Left lung (tissue), 10 donors: ENCODE measurements around the gene TIGD3. TPM values are rescaled to one million over a fixed set of nuclear protein-coding genes. Genes with fewer than 3 reads are reported as not detected.

Experiments used
- ATAC-seq: fragments of 200-7000 bp; cut with Tn5 transposase; one replicate; pipeline ENCODE4 v1.9.1; 2020; ENCODE audit warnings: moderate library complexity
- DNase-seq, 4 donors: peaks; one replicate each; pipeline ENCODE4 v3.0.0-alpha.2; 2013 to 2020
- H3K27ac ChIP-seq, 2 donors: fragments of 200-600 bp; sonication (generic) in 1 of 2; one replicate each; pipeline versions ENCODE4 v1.5.0 to v1.8.0; 2020 to 2021
- H3K27me3 ChIP-seq, 2 donors: fragments of 200-600 bp; sonication (generic) in 1 of 2; one replicate each; pipeline versions ENCODE4 v1.5.0 to v1.8.0; 2020 to 2021
- H3K36me3 ChIP-seq, 2 donors: fragments of 200-600 bp; sonication (generic) in 1 of 2; one replicate each; pipeline versions ENCODE4 v1.5.0 to v1.8.0; 2020 to 2021
- H3K4me1 ChIP-seq, 2 donors: fragments of 200-600 bp; one replicate each; pipeline ENCODE4 v1.8.0; 2021
- H3K4me3 ChIP-seq, 2 donors: fragments of 200-600 bp; sonication (generic) in 1 of 2; one replicate each; pipeline versions ENCODE4 v1.5.0 to v1.8.0; 2020 to 2021; ENCODE audit warnings: mild to moderate bottlenecking in 1 of 2
- H3K9me3 ChIP-seq, 2 donors: fragments of 200-600 bp; sonication (generic) in 1 of 2; one replicate each; pipeline versions ENCODE4 v1.5.0 to v1.8.0; 2020 to 2021
- intact Hi-C, 2 donors: fragments of 100-400 bp; cut with DNase I; formaldehyde crosslinking; loops; one replicate each; pipeline versions ENCODE4 v1.11.2 to v1.14.2; 2022
- polyA plus RNA-seq, 6 donors: library from polyadenylated mRNA; unstranded; fragments of 120-200 nt; gene quantifications; one replicate each; pipeline ENCODE4 v1.2.1, GENCODE V29; 2013; ENCODE audit not compliant: insufficient read length in 6 of 6
- total RNA-seq, 2 donors: library from RNA; stranded (reverse); fragmentation: NEBNext Ultra II Directional; extraction: Animal tissue kit (Norgen Biotek cat#: 25700); gene quantifications; one replicate each; pipeline ENCODE4 v1.2.1, GENCODE V29; 2021
- TF ChIP-seq, protein P1 (sequence below), 2 donors: fragments of 200-600 bp; sonication (generic) in 1 of 2; IDR thresholded peaks; one replicate each; pipeline versions ENCODE4 v1.5.0 to v1.8.0; 2021; ENCODE audit warnings: antibody characterized with exemption in 2 of 2
- donor health status: DM: no; HTN: yes; CAD: no.
- donor health status: DM: no; HTN: no; CAD: no.

The TIGD3 gene
- total and polyA plus RNA-seq, 8 donors: 0.14 to 0.39 (median 0.24) TPM; not detected in 1

DNA sequence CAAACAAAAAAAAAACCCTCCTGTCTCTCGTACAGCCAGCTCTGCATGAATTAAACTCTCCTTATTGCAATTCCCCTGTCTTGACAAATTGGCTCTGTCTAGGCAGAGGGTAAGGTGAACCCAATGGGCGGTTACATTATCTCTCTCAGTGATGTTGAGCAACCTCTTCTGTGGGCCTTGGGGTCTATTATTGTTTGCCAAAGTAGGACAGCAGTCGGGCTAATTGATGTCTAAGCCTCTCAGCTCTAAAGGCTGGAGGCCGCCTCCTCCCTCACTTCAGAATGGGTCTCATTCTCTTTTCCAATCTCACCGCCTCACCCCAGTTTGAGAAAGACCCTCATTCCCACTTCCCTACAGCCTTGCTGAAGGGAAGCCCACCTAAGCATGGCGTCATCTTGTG is 29.2 kb downstream of the TIGD3 start:
- H3K27me3 ChIP-seq: no peaks in the 10 kb centered on the region
- no peaks in the 10 kb centered on the region for H3K36me3 ChIP-seq
- H3K4me3 ChIP-seq: no peak overlapping the region
- no peak for DNase-seq
- H3K9me3 ChIP-seq: no peaks in the 10 kb centered on the region
- peaks cover 42 to 86% of the 10 kb centered on the region in 2 donors for H3K4me1 ChIP-seq
- intact Hi-C loops: no loop called here
- H3K27ac ChIP-seq: peak overlapping the region; percentile 98
- ATAC-seq: no peak
- TF ChIP-seq, protein P1, sequence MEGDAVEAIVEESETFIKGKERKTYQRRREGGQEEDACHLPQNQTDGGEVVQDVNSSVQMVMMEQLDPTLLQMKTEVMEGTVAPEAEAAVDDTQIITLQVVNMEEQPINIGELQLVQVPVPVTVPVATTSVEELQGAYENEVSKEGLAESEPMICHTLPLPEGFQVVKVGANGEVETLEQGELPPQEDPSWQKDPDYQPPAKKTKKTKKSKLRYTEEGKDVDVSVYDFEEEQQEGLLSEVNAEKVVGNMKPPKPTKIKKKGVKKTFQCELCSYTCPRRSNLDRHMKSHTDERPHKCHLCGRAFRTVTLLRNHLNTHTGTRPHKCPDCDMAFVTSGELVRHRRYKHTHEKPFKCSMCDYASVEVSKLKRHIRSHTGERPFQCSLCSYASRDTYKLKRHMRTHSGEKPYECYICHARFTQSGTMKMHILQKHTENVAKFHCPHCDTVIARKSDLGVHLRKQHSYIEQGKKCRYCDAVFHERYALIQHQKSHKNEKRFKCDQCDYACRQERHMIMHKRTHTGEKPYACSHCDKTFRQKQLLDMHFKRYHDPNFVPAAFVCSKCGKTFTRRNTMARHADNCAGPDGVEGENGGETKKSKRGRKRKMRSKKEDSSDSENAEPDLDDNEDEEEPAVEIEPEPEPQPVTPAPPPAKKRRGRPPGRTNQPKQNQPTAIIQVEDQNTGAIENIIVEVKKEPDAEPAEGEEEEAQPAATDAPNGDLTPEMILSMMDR (IDR thresholded peaks at IDR 0.05): no peak

DNA sequence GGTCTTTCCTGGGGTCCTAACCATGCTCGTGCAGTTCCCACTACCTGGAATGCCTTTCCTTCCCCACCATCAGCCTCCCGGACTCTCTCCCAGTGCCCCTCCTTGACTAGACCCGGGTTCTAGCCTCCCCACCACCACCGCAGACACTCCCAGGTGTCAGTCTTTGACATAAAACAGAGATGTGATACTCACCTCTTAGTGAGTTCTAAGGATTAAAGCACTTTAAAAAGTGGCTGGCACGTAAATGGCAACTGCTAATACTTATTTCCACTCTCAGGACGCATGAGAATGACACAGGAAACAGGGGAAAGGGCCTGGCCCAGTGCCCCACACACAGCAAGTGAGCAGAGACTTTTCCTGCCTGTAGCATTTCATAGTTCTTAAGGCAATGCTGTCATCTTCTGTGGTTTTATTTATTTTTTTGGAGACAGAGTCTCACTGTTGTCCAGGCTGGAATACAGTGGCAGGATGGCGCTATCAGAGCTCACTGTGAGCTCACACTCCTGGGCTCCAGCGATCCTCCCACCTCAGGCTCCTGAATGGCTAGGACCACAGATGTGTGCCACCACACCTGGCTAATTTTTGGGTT is 29.8 kb downstream of the TIGD3 start:
- DNase-seq (no peak), ATAC-seq (no peak)
- H3K27me3 ChIP-seq: no peaks in the 10 kb centered on the region
- no peaks in the 10 kb centered on the region for H3K9me3 ChIP-seq
- peaks cover 48 to 90% of the 10 kb centered on the region in 2 donors for H3K4me1 ChIP-seq
- H3K27ac ChIP-seq: peak overlapping the region; percentile 98
- TF ChIP-seq, protein P1 (IDR thresholded peaks at IDR 0.05): no peak
- intact Hi-C loops: no loop called here
- peaks cover 0 to 5% of the 10 kb centered on the region in 2 donors for H3K36me3 ChIP-seq
- H3K4me3 ChIP-seq: no peak overlapping the region

DNA sequence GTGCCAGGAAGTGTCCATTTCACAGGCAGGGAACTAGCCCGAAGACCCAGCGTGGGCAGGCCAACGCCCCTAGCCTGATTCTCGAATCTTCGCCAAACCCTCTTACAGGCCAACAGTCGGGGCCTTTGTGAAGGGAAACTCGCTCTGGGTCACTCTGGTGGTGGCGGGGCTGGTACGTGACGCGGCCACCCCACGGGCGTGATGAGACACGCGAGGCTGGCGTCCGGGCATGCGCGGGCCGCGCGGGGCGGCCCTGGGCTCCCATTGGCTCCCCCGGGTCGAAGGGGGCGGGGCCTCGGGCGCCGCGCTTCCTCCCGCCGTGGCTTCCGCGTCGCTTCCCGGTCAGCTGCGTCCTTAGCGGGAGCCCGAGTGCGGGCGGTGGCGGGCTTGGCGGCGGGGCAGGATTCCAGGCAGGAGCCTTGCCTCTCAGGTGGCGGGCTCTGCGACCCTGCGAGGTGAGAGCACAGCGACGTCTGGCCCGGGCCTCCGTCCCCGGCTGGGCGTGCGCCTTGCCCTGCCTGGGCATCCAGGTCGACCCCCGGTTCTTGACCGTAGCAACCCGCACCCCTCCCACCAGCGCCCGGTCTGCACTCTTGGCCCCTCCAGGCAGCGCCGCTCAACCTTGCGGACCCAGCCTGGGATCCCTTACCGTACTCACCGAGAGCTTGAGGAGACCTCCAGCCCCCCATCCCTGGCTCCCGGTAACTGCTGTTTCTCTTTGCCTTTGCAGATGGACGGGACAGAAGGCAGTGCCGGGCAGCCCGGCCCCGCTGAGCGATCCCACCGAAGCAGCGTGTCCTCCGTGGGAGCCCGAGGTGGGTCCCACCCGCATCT is 32.0 kb downstream of the TIGD3 start, which contains the start of gene FRMD8:
Gene FRMD8, plus strand, starts transcription at position 331 of the 834 bp plus-strand sequence. Its CDS starts 400 bp downstream, at position 731.
- Histone ChIP-seq H3K27ac (peak within 1 kb of the TSS; percentile 98), H3K4me3 (peak within 1 kb of the TSS; percentile 86 to 94), H3K4me1 (peaks cover 62 to 94% of the 10 kb centered on the region in 2 donors), H3K27me3 (no peaks in the 10 kb centered on the region), H3K9me3 (no peaks in the 10 kb centered on the region), H3K36me3 (peaks cover 0 to 15% of the 10 kb centered on the region in 2 donors)
- DNase-seq (peak; percentile 85 to 97 (median 93)), ATAC-seq (peak; percentile 77)
- intact Hi-C loops: no loop called here
- TF ChIP-seq, protein P1 (IDR thresholded peaks at IDR 0.05): no peak

DNA sequence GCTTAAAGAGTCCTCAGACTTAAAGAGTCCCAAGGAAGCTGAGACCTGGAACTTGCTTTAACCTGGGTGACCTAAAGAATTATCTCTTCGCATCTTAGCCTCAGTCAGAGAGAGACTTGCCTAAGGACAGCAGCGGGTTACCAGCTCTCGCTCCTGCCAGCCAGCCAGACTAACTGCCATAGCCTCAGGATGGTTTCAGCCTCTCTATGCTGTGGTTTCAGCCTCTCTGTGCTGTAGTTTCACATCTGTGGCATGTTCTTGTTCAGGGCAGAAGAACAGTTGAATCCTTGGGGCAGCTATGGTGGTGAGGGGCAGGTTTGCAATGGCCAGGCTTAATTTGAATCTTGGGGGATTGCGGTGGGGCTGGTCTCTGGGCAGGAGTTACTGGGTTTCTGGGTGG is 34.2 kb downstream of the TIGD3 start:
- ATAC-seq: no peak
- TF ChIP-seq, protein P1 (IDR thresholded peaks at IDR 0.05): no peak
- no peak for DNase-seq
- no peaks in the 10 kb centered on the region for H3K9me3 ChIP-seq
- intact Hi-C loops: no loop called here
- H3K27me3 ChIP-seq: no peaks in the 10 kb centered on the region
- H3K4me1 ChIP-seq: peaks cover 42 to 77% of the 10 kb centered on the region in 2 donors
- H3K27ac ChIP-seq: peak overlapping the region in 1 of 2 donors; percentile 63
- peak overlapping the region in 1 of 2 donors; percentile 86 for H3K4me3 ChIP-seq
- peaks cover 0 to 37% of the 10 kb centered on the region in 2 donors for H3K36me3 ChIP-seq
